Sigmoid colon (tissue), 4 donors: ENCODE results near the gene COX7A2L.

ENCODE experiments used
- EP300 ChIP-seq, 4 donors: sonication (generic); formaldehyde crosslinking; IDR thresholded peaks; one replicate each; pipeline ENCODE4 v1.6.1; 2017; ENCODE audit warnings: antibody characterized with exemption in 4 of 4
- POLR2AphosphoS5 ChIP-seq, 4 donors: sonication (generic); formaldehyde crosslinking; IDR thresholded peaks; one replicate each; pipeline ENCODE4 v1.6.1; 2017; ENCODE audit warnings: antibody characterized with exemption in 4 of 4
- TF ChIP-seq, protein P1 (sequence below), 4 experiments: fragments of 450-650 bp in 3 of 4; fragments of 200-600 bp in 1 of 4; IDR thresholded peaks; one replicate each; pipeline ENCODE4 v1.5.1; 2016 to 2019; ENCODE audit warnings: antibody characterized with exemption in 4 of 4, mild to moderate bottlenecking in 3 of 4, moderate library complexity in 2 of 4

DNA sequence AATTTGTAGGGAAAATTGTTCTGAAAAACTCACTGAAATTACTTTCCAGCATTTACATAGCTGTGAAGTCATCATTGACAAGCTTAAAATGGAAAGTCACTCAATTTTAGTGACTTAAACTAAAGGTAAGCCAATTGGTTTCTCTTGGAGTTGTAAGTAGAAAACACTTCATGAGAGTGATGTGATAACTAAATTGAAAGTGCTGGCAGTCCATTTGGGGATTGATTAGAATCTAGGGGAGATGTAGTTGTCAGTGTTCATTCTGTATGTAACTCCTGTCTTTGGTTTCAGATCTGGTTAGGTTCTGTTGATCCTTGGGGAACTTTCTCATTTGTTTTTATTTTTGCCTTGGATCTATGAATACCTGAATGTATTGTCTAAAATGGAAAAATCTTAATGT lies 53.8 kb downstream of the COX7A2L start:
- TF ChIP-seq, protein P1, sequence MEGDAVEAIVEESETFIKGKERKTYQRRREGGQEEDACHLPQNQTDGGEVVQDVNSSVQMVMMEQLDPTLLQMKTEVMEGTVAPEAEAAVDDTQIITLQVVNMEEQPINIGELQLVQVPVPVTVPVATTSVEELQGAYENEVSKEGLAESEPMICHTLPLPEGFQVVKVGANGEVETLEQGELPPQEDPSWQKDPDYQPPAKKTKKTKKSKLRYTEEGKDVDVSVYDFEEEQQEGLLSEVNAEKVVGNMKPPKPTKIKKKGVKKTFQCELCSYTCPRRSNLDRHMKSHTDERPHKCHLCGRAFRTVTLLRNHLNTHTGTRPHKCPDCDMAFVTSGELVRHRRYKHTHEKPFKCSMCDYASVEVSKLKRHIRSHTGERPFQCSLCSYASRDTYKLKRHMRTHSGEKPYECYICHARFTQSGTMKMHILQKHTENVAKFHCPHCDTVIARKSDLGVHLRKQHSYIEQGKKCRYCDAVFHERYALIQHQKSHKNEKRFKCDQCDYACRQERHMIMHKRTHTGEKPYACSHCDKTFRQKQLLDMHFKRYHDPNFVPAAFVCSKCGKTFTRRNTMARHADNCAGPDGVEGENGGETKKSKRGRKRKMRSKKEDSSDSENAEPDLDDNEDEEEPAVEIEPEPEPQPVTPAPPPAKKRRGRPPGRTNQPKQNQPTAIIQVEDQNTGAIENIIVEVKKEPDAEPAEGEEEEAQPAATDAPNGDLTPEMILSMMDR (IDR thresholded peaks at IDR 0.05): no peak
- TF ChIP-seq EP300 (IDR thresholded peaks at IDR 0.05) (no peak), POLR2AphosphoS5 (IDR thresholded peaks at IDR 0.05) (no peak)
